Non-pigmented ciliary epithelial cell (primary cell): ENCODE results near the gene WTIP.
"Not testable (repeated sequence)": the region's sequence is repeated elsewhere in the genome, so short reads cannot be mapped to it uniquely, and the experiment has no call there.

ENCODE experiments used
- DNase-seq: peaks from one replicate; pipeline ENCODE4 v3.0.0-alpha.2; 2010; ENCODE audit warnings: low read depth

Gene WTIP

GRCh38 chr19:34480971-34481841 is at the start of gene WTIP:
Gene WTIP, plus strand, starts transcription at chr19:34481758. Its CDS starts 217 bp downstream, at chr19:34481975.
- DNase-seq = peak; percentile 43

- DNase-seq = no peak
Observed at GRCh38 chr19:34432797-34433196, 48.8 kb upstream of the WTIP start.

GRCh38 chr19:34436716-34437115 is 44.8 kb upstream of the WTIP start:
- no peak for DNase-seq

- no peak for DNase-seq
Observed at GRCh38 chr19:34448191-34448590, 33.4 kb upstream of the WTIP start.

GRCh38 chr19:34452723-34453122 is 28.8 kb upstream of the WTIP start:
- no peak for DNase-seq

- DNase-seq = no peak
Observed at GRCh38 chr19:34454091-34454490, 27.5 kb upstream of the WTIP start.

GRCh38 chr19:34454685-34455084 is 26.9 kb upstream of the WTIP start:
- no peak for DNase-seq

GRCh38 chr19:34455783-34456480 is 25.6 kb upstream of the WTIP start:
- DNase-seq = not testable (repeated sequence)

GRCh38 chr19:34457446-34457845 is 24.1 kb upstream of the WTIP start:
- DNase-seq = no peak

- DNase-seq = no peak
Observed at GRCh38 chr19:34458677-34459076, 22.9 kb upstream of the WTIP start.

GRCh38 chr19:34459614-34460013 is 21.9 kb upstream of the WTIP start:
- no peak for DNase-seq

GRCh38 chr19:34461375-34462100 is 20.0 kb upstream of the WTIP start:
- no peak for DNase-seq

GRCh38 chr19:34464785-34465184 is 16.8 kb upstream of the WTIP start:
- not testable (repeated sequence) for DNase-seq

- DNase-seq = no peak
Observed at GRCh38 chr19:34468409-34468808, 13.1 kb upstream of the WTIP start.

- DNase-seq = not testable (repeated sequence)
Observed at GRCh38 chr19:34469026-34469425, 12.5 kb upstream of the WTIP start.

- DNase-seq = no peak
Observed at GRCh38 chr19:34471906-34472700, 9.5 kb upstream of the WTIP start.

GRCh38 chr19:34474233-34474989 is 7.1 kb upstream of the WTIP start:
- no peak for DNase-seq

GRCh38 chr19:34475026-34475974 is 6.3 kb upstream of the WTIP start:
- no peak for DNase-seq

- no peak for DNase-seq
Observed at GRCh38 chr19:34475975-34476594, 5.5 kb upstream of the WTIP start.
